ENCODE data around the gene FXR2.
A peak's percentile ranks its signal among the peaks of the same experiment; 100 is the strongest.

The FXR2 gene

DNA sequence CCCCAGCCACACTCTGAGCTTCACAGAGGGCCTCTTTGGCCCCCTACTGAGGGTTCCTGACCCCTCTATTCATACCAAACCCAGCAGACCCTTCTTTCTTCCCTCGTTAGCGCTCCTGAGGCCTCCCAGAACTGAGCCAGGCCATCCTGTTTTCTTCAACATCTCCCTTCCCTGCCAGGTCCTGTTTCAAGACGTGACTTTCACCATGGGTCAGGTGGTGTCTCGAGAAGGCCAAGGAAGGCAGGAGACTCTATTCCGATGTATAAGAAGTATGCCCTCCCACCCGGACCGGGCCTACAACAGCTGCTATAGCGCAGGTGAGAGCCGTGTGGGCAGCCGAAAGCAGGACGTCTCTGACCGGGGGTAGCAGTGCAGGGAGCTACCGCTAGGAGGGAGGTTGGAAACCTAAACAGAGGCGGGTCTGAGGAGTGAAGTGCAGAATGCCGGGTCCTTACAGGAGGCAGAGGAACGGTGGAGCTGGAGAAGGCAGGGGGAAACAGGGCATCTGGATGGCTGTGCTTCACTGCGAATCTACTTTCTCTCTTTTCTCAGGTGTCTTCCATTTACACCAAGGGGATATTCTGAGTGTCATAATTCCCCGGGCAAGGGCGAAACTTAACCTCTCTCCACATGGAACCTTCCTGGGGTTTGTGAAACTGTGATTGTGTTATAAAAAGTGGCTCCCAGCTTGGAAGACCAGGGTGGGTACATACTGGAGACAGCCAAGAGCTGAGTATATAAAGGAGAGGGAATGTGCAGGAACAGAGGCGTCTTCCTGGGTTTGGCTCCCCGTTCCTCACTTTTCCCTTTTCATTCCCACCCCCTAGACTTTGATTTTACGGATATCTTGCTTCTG, 54.3 kb downstream of the FXR2 start:
- H3K4me3 ChIP-seq (ENCODE audit: low read length): no peak overlapping the region; the same call in 1 of the 2 replicates
- no peak for TF ChIP-seq ZNF274 (IDR thresholded peaks at IDR 0.05; ENCODE audit: low read depth, low read length)

DNA sequence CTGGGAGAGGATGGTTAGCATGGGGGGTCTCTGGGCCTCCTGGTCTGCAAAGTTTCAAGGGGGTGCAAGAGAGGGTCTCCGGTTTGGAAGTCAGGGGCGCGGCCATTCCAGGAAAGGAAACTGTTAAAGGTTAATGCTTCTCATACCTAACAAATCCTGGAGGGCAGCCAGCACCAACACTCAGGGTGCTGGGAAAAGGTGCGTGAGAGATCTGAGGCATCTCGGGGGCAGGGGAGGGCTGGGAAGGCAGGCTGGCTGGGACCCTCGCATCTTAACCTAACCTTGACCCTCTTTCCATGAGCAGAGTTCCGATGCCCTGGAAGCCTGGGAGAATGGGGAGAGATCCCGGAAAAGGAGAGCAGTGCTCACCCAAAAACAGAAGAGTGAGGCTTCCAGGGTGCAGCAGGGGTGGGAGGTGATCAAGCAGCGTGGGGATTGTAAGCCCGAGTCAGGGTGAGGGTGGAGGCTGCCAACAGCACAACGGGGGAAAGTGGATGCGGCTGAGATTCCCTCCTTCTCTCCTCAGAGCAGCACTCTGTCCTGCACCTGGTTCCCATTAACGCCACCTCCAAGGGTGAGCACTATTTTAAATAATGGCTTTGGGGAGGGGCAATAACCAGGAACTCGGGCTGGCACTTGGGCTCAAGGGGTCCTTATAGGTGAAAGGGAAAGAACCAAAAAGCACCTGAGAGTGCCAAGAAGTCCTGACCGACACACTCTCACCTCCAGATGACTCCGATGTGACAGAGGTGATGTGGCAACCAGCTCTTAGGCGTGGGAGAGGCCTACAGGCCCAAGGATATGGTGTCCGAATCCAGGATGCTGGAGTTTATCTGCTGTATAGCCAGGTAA, 55.2 kb downstream of the FXR2 start:
- peak overlapping the region; percentile 43; the same call in 1 of the 2 replicates for H3K4me3 ChIP-seq (ENCODE audit: low read length)

DNA sequence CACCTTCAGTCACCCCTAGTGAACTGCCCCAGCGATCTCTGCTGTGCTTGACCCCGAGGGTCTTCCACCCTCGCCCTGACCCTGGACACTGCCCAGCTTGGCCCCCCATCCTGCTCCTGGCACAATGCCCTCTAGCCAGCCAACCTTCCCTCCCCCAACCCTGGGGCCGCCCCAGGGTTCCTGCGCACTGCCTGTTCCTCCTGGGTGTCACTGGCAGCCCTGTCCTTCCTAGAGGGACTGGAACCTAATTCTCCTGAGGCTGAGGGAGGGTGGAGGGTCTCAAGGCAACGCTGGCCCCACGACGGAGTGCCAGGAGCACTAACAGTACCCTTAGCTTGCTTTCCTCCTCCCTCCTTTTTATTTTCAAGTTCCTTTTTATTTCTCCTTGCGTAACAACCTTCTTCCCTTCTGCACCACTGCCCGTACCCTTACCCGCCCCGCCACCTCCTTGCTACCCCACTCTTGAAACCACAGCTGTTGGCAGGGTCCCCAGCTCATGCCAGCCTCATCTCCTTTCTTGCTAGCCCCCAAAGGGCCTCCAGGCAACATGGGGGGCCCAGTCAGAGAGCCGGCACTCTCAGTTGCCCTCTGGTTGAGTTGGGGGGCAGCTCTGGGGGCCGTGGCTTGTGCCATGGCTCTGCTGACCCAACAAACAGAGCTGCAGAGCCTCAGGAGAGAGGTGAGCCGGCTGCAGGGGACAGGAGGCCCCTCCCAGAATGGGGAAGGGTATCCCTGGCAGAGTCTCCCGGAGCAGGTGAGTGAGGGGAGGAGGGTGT, 56.0 kb downstream of the FXR2 start, which contains the start of gene TNFSF13:
TSS of gene TNFSF13 (plus strand) at position 207 of the 776 bp plus-strand sequence. CDS start at position 497, 290 bp downstream.
- no peak for TF ChIP-seq ZNF274 (IDR thresholded peaks at IDR 0.05; ENCODE audit: low read depth, low read length)
- peak within 1 kb of the TSS; percentile 43; the same call in 1 of the 2 replicates for H3K4me3 ChIP-seq (ENCODE audit: low read length)

More for the DNA sequence above, 55.2 kb downstream of the FXR2 start:
- TF ChIP-seq ZNF274 (IDR thresholded peaks at IDR 0.05; ENCODE audit: low read depth, low read length): no peak

DNA sequence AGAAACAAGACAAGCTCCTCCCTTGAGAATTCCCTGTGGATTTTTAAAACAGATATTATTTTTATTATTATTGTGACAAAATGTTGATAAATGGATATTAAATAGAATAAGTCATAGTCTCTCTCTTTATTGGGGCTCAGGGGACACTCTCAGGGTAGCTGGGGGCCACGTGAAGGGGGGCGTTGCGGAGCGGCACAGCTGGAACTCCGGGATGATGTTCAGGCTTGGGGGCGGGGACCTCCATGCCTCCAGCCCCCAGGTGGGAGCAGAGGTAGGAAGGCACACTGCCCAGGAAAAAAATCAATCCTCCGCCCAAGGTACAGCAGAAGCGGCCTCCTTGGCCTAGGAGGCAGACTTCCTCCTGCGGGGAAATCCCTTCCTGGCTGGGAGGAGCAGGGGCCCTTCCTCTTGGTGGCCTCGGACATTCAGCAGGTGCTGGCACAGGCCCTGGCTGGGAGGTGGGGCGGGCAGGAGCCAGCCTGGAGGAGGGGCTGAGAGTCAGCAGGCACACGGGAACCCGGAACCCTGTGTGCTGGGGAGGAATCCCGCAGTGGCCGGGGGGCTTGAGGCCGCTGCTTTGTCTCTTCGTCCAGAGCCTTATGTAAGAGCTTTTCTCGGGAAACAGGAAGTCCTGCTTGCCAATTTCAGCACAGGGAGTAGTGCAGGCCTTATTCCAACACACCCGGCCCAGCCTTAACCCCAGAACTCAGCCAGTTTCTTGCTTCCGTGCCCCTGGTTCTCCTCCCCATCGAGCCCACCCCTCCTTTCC, 56.7 kb downstream of the FXR2 start:
- H3K4me3 ChIP-seq (ENCODE audit: low read length): peak overlapping the region; percentile 43; the same call in 1 of the 2 replicates
- TF ChIP-seq ZNF274 (IDR thresholded peaks at IDR 0.05; ENCODE audit: low read depth, low read length): no peak

DNA sequence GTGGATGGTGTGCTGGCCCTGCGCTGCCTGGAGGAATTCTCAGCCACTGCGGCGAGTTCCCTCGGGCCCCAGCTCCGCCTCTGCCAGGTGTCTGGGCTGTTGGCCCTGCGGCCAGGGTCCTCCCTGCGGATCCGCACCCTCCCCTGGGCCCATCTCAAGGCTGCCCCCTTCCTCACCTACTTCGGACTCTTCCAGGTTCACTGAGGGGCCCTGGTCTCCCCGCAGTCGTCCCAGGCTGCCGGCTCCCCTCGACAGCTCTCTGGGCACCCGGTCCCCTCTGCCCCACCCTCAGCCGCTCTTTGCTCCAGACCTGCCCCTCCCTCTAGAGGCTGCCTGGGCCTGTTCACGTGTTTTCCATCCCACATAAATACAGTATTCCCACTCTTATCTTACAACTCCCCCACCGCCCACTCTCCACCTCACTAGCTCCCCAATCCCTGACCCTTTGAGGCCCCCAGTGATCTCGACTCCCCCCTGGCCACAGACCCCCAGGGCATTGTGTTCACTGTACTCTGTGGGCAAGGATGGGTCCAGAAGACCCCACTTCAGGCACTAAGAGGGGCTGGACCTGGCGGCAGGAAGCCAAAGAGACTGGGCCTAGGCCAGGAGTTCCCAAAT, 57.4 kb downstream of the FXR2 start:
- TF ChIP-seq ZNF274 (IDR thresholded peaks at IDR 0.05; ENCODE audit: low read depth, low read length): no peak
- H3K4me3 ChIP-seq (ENCODE audit: low read length): no peak overlapping the region

DNA sequence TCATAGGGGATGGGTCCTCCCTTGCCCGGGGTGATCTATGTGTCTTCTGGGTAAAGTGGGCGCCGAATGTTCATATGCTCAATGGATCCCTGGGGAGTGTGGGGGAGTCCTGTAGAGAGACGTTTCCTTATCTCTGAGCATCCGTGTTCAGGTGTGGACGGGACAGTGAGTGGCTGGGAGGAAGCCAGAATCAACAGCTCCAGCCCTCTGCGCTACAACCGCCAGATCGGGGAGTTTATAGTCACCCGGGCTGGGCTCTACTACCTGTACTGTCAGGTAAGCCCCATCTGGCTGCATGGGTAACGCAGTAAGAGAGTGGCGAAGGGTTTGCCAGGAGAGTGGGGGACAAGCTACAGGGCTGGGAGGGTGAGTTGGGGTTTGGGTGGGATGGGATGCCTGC, 58.1 kb downstream of the FXR2 start:
- no peak overlapping the region for H3K4me3 ChIP-seq (ENCODE audit: low read length)
- TF ChIP-seq ZNF274 (IDR thresholded peaks at IDR 0.05; ENCODE audit: low read depth, low read length): no peak

DNA sequence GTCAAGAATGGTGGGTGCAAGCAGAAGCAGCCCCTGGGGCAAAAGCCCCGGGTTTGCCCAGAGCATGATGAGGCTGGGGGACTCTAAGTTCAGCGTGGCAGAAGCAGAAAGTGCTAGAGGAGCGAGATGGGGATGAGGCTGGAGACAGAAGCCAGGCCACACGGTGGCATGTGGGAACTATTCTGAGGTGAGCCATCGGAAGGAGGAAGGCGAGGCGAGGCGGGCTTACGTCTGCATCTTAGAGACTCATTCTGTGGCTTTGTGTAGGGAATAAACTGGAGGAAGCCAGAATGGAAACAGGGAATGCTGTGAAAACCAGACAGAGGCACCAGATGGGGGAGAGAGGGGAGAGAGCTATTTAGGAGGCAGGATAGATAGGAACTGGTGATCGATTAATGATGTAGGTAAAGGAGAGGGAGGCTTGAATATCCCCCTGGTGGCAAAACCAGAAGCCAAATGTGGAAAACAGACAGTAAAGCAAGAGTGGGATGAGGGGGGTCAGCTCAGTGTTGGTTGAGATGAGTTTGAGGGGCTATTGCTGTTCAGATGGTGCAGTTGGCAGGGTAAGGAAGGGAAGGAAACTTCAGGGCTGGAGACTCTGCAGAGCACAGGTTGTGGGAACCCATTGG, 59.3 kb downstream of the FXR2 start:
- no peak overlapping the region for H3K4me3 ChIP-seq (ENCODE audit: low read length)
- TF ChIP-seq ZNF274 (IDR thresholded peaks at IDR 0.05; ENCODE audit: low read depth, low read length): no peak

DNA sequence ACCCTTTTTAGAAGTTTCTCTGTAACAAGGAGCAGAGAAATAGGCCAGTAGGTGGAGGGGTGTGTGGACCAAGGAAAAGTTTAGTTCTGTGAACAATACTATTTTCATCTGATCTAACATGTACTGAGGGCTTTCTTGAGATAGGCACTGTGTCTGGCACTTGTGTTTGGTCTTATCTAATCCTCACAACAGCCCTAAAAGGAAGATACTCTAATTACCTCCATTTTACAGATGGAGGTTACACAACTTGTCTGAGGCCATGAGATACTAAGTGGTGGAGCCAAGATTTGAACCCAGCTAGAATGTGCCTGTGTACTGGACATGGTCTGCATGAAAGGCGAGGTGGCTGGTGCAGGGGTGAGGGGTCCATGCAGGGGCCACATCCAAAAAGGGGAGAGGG, 61.3 kb downstream of the FXR2 start:
- H3K4me3 ChIP-seq (ENCODE audit: low read length): no peak overlapping the region; the same call in 1 of the 2 replicates
- TF ChIP-seq ZNF274 (IDR thresholded peaks at IDR 0.05; ENCODE audit: low read depth, low read length): no peak

DNA sequence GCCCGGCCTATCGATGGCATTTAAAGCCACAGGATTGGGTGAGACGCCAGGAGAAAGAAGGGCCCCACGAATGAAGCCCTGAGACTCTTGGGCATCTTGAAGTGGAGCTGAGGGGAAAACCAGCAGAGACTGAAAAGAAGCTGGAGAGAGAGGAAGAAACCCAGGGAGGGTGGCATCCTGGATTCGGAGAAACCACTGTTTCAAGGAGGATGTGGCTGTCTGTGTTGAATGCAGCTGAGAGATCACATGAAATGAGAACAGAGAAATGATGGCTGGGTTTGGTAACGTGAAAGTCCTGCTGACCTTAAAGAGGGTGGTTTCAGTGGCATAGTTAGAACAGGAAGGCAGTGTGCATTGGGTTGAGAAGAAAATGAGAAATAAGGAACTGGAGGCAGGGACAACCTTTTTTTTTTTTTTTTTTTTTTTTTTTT, 62.1 kb downstream of the FXR2 start:
- no peak for TF ChIP-seq ZNF274 (IDR thresholded peaks at IDR 0.05; ENCODE audit: low read depth, low read length)
- H3K4me3 ChIP-seq (ENCODE audit: low read length): no peak overlapping the region

DNA sequence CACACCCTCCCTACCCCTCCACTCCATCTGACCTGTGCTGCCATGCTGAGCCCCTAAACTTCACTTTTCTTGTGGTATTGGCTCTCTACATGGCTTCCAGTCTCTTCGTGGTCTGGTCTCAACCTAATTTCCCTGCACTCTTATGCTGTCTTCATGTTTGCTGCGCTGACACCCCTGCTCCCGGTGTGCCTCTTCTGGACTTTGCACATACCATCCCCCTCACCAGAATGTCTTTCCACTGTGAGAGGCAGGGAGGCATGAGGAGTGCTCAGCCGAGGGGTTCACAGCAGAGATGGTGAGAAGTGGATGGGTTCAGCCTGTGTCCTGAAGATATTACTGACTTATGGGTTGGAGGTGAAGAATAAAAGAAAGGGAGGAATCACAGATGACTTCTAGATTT, 63.3 kb downstream of the FXR2 start:
- TF ChIP-seq ZNF274 (IDR thresholded peaks at IDR 0.05; ENCODE audit: low read depth, low read length): no peak
- no peak overlapping the region for H3K4me3 ChIP-seq (ENCODE audit: low read length)

DNA sequence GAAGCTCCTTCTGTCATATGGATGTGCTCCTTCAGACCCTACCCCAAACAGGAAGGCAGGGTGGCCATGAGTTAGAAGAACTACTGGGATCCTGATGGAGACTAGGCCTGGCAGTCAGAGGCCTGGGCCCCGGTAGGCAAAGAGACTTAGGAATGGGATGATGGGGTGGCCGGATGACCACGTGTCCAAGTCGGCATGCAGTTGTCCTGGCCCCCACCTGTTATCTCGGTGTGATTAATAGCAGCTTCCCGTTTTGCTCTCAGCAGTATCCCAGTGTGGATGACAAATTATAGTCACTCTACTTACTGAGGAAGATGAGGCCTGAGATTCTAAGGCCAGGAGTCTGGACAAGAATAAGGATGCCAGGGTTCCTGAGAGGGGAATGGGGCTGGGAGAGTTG, 64.4 kb downstream of the FXR2 start:
- H3K4me3 ChIP-seq (ENCODE audit: low read length): no peak overlapping the region
- TF ChIP-seq ZNF274 (IDR thresholded peaks at IDR 0.05; ENCODE audit: low read depth, low read length): no peak

DNA sequence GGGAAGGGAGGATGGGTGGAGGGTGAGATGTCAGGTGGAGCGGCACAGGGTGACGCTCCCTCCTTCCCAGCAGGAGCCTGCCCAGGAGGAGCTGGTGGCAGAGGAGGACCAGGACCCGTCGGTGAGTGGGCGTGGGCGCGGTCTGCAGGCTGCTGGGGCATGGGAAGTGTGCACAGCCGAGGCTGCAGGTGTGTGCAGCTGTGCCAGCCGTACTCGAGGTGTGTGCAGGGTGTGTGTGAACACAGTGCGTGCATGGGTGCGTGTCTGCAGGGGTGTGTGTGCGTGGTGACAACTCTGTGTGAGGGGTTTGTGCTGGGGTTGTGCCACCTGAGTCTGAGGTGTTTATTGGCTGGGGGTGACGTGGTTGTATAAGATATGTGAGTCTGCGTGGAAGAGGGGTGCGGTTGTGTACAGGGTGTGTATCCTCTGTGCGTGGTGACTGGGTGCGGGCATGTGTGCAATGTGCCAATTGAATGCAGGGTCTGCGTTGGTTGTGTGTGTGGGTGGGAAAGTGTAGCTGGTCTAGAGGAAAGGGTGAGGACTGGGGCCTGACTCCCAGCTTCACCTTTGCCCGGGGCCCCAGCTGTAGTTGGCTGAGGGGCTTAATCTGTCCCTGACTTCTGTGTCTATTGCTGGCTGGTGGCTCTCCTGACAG, 65.2 kb downstream of the FXR2 start:
- TF ChIP-seq ZNF274 (IDR thresholded peaks at IDR 0.05; ENCODE audit: low read depth, low read length): no peak
- H3K4me3 ChIP-seq (ENCODE audit: low read length): peak overlapping the region; percentile 66; the same call in 1 of the 2 replicates

Measured in GM08714 (cell line).